Heart left ventricle (tissue), 16 donors: ENCODE results near the gene TEX261. TPM values are rescaled to one million over a fixed set of nuclear protein-coding genes. Genes with fewer than 3 reads are reported as not detected.

ENCODE experiments used
- ATAC-seq, 4 donors: fragments of 200-7000 bp; cut with Tn5 transposase; one replicate each; pipeline ENCODE4 v1.9.1; 2020 to 2022; ENCODE audit warnings: moderate library complexity in 4 of 4, mild to moderate bottlenecking in 3 of 4, moderate number of reproducible peaks in 1 of 4
- DNase-seq, 5 donors: peaks; one replicate each; pipeline ENCODE4 v3.0.0-alpha.2; 2020
- H3K27ac ChIP-seq, 12 donors: fragments of 200-600 bp; sonication (generic) in 4 of 12; one replicate each; pipeline versions ENCODE4 v1.5.0 to v1.8.0; 2016 to 2022; ENCODE audit warnings: mild to moderate bottlenecking in 2 of 12
- H3K27me3 ChIP-seq, 9 donors: fragments of 200-600 bp; sonication (generic) in 2 of 9; one replicate each; pipeline versions ENCODE4 v1.5.1 to v1.8.0; 2016 to 2022; ENCODE audit warnings: mild to moderate bottlenecking in 3 of 9
- H3K36me3 ChIP-seq, 9 donors: fragments of 200-600 bp; sonication (generic) in 2 of 9; one replicate each; pipeline versions ENCODE4 v1.5.0 to v1.8.0; 2018 to 2022; ENCODE audit warnings: mild to moderate bottlenecking in 2 of 9
- H3K4me1 ChIP-seq, 12 donors: fragments of 200-600 bp; sonication (generic) in 4 of 12; one replicate each; pipeline versions ENCODE4 v1.5.0 to v1.8.0; 2016 to 2022; ENCODE audit warnings: mild to moderate bottlenecking in 3 of 12
- H3K4me3 ChIP-seq, 12 donors: fragments of 200-600 bp; sonication (generic) in 4 of 12; one replicate each; pipeline versions ENCODE4 v1.5.0 to v1.8.0; 2017 to 2022; ENCODE audit warnings: mild to moderate bottlenecking in 9 of 12, moderate library complexity in 4 of 12
- H3K9me3 ChIP-seq, 12 donors: fragments of 200-600 bp; sonication (generic) in 4 of 12; one replicate each; pipeline versions ENCODE4 v1.5.0 to v1.8.0; 2016 to 2022; ENCODE audit warnings: mild to moderate bottlenecking in 1 of 12
- POLR2A ChIP-seq, 2 donors: fragments of 450-650 bp; IDR thresholded peaks; one replicate each; pipeline ENCODE4 v1.6.1; 2017; ENCODE audit warnings: antibody characterized with exemption in 2 of 2, mild to moderate bottlenecking in 2 of 2, moderate library complexity in 2 of 2
- WGBS, 4 donors: extraction: QIAGEN DNeasy Blood & Tissue Kit in 2 of 4; methylation state at CpG; one replicate each; pipeline versions ENCODE4 v1.1.5 to v1.1.7; 2013 to 2018; 5-methylcytosine and 5-hydroxymethylcytosine counted together
- intact Hi-C, 10 donors: fragments of 100-400 bp; cut with DNase I; formaldehyde crosslinking; loops; one replicate each; pipeline versions ENCODE4 v1.11.1 to v1.14.2; 2022
- polyA plus RNA-seq, 2 donors: library from polyadenylated mRNA; stranded (reverse); fragments of 200-250 nt; gene quantifications; one replicate each; pipeline ENCODE4 v1.2.3, GENCODE V29; 2013
- total RNA-seq, 9 donors: library from RNA; depleted of rRNA in 2 of 9; stranded (reverse); fragments of >200 nt in 2 of 9; fragmentation: NEBNext Ultra II Directional in 3 of 9; extraction: Animal tissue kit (Norgen Biotek cat#: 25700) in 3 of 9; gene quantifications; one replicate each; pipeline versions ENCODE4 v1.1.0 to v1.2.4, GENCODE V29; 2016 to 2023
- TF ChIP-seq, protein P1 (sequence below), 12 donors: fragments of 200-600 bp; sonication (generic) in 4 of 12; IDR thresholded peaks; one replicate each; pipeline versions ENCODE4 v1.5.0 to v1.8.0; 2018 to 2022; ENCODE audit warnings: antibody characterized with exemption in 12 of 12, mild to moderate bottlenecking in 5 of 12
- donor health status: ischemic (EF 13 %, LVEDD 7.1; RV severe dilation, severe dysfunction).
- donor health status: healthy with polysubstance abuse.
- donor health status: DM: no; HTN: yes; CAD: no.
- donor health status: DM: no; HTN: no; CAD: no.
- donor health status: ischemic (EF 25% LVEDD 6.9; RV normal size, moderate dysfunction).
- donor health status: ischemic (EF 25% LVEDD 5.7; RV mildly dilated, moderate dysfunction).
- donor health status: healthy.
- donor health status: DM: yes; HTN: yes; CAD: no.
- donor health status: ischemic (EF 35%, LVEDD 5.7; RV mildly dilated, moderate dysfunction).
- donor health status: nonischemic (EF 11% LVEDD 7.7; RV severe dilation, severe dysfunction).
- donor health status: DM: yes; HTN: yes; CAD: no.
- donor health status: PGD.
- donor health status: ischemic (EF 29% LVEDD 5.4; RV normal size, mild dysfunction).
- donor health status: nonischemic (EF 23%, LVEDD 6.1; RV moderate dilation, normal function).

TEX261 gene
- total and polyA plus RNA-seq, 11 donors: 29.2 to 69.3 (median 50.4) TPM

DNA sequence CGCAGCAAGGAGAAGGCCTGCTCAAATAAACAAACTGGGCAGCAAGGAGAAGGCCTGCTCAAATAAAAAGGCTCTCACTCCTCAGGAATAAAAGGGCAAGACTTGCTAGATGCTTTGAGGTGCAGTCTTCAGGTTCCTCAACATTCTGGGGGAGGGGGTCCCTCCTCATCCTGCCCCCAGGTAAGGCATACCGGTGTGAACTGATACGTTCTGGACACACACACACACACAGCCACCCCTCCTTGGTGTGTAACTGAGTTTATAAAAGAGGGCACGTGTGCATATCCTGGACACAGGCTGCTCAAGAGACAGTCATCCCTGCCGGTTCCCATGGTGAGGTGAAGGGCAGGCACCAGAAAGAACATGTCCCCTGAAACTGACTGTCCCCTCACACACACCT is 4.5 kb downstream of the TEX261 start:
- Histone ChIP-seq H3K4me1 (peaks cover 5 to 52% (median 26%) of the 10 kb centered on the region in 12 donors), H3K27ac (no peak overlapping the region), H3K4me3 (no peak overlapping the region), H3K9me3 (no peaks in the 10 kb centered on the region), H3K27me3 (no peaks in the 10 kb centered on the region), H3K36me3 (peaks cover 2 to 76% (median 64%) of the 10 kb centered on the region in 9 donors)
- TF ChIP-seq POLR2A (IDR thresholded peaks at IDR 0.05): no peak
- TF ChIP-seq, protein P1, sequence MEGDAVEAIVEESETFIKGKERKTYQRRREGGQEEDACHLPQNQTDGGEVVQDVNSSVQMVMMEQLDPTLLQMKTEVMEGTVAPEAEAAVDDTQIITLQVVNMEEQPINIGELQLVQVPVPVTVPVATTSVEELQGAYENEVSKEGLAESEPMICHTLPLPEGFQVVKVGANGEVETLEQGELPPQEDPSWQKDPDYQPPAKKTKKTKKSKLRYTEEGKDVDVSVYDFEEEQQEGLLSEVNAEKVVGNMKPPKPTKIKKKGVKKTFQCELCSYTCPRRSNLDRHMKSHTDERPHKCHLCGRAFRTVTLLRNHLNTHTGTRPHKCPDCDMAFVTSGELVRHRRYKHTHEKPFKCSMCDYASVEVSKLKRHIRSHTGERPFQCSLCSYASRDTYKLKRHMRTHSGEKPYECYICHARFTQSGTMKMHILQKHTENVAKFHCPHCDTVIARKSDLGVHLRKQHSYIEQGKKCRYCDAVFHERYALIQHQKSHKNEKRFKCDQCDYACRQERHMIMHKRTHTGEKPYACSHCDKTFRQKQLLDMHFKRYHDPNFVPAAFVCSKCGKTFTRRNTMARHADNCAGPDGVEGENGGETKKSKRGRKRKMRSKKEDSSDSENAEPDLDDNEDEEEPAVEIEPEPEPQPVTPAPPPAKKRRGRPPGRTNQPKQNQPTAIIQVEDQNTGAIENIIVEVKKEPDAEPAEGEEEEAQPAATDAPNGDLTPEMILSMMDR (IDR thresholded peaks at IDR 0.05): no peak
- intact Hi-C loops: no loop called here
- DNase-seq (no peak), ATAC-seq (no peak)
- WGBS, 4 donors: 71 to 89% (median 75%) methylated on average over 5 of the region's 5 CpGs

DNA sequence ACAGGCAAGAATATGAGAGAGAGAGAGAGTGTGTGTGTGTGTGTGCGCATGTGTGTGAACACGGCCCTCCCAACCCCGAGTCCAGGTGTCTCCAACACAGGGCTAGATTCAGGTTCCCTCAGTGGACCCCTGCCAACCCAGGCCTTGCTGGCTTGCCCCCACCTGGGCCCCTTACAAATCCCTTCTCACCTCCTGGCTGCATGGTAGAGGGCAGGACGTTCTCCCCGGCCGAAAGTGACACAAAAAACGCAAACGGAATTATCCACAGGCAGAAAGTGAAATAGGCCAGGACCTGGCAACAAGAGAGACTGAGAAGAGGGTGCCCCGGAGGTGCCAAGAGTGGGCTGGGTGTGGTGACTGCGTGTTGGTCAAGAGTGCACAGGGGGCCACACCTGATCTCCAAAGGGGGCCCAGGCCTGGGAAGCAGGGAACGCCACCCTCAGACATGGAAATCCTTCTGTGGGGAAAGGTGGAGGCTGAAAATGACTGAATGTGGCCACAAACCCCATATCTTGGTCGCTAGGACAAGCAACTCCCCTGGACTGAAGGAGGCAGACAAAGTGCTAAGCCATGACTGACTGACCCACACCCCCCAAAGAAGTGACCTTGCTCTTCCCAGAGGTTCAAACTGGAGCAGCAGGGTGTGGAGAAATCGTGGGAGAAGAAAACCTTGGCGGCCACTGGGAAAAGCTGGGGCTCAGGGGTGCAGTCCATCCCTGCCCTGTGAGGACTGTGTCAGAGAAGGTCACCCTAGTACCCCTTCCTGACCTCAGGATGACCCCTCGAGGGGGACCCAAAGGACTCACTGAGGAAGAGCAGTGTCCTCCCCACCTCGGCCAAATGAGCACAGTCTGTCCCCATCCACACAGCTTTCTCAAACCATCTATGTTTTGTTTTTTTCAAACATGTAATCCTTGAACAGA is 5.7 kb downstream of the TEX261 start:
- intact Hi-C loops: no loop called here
- no peak for TF ChIP-seq POLR2A (IDR thresholded peaks at IDR 0.05)
- TF ChIP-seq, protein P1 (IDR thresholded peaks at IDR 0.05): no peak
- H3K9me3 ChIP-seq: no peaks in the 10 kb centered on the region
- no peak overlapping the region for H3K4me3 ChIP-seq
- H3K36me3 ChIP-seq: peaks cover 0 to 76% (median 64%) of the 10 kb centered on the region in 9 donors
- no peak overlapping the region for H3K27ac ChIP-seq
- H3K4me1 ChIP-seq: peaks cover 5 to 56% (median 31%) of the 10 kb centered on the region in 12 donors
- peak in 1 of 5 donors; percentile 13 for DNase-seq
- no peak for ATAC-seq
- 86 to 92% (median 89%) methylated on average over 16 of the region's 16 CpGs for WGBS, 4 donors
- H3K27me3 ChIP-seq: no peaks in the 10 kb centered on the region

DNA sequence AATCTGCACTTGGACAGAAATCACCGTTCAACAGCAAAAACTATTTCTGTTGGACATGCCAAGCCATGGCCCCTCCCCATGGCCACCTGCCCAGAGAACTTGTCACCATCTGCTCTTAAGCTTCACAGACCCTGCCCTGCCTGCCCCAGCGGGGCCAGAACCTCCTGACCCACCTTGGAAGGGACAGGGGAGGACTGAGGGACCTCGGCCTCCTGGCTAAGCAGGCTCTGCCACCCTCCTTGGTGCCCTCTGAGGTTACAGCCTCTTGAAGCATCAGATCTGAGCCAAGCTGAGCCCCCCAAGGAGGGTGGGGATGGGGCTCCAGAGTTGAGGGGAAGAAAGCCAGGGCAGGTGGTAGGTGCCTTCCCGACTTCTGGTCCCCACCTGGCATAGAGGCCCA is 6.5 kb downstream of the TEX261 start:
- no peak for ATAC-seq

DNA sequence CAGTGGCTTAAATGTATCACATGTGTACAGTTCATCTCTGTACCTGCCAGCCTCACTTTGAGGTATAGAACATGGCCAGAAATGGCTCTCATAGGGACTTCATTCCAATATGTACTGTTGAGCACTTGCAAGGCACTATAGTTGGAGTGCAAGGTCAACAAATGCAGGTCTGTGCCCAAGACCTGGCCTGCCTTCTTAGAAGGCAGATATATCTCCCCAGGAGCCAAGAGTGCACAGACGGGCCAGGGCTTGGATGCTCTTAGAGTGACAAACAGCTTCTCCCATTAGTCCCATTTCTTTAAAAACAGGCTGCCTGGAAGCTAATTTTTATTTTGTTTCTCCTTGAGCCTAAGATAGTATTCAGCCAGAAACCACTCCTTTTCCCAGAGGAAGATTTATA is 7.3 kb downstream of the TEX261 start:
- H3K36me3 ChIP-seq: peaks cover 0 to 73% (median 60%) of the 10 kb centered on the region in 9 donors
- peaks cover 0 to 42% (median 17%) of the 10 kb centered on the region in 12 donors for H3K4me1 ChIP-seq
- intact Hi-C loops: no loop called here
- DNase-seq: peak in 1 of 5 donors; percentile 4
- no peak overlapping the region for H3K4me3 ChIP-seq
- no peaks in the 10 kb centered on the region for H3K27me3 ChIP-seq
- no peak for TF ChIP-seq POLR2A (IDR thresholded peaks at IDR 0.05)
- TF ChIP-seq, protein P1 (IDR thresholded peaks at IDR 0.05): no peak
- ATAC-seq: no peak
- H3K9me3 ChIP-seq: no peaks in the 10 kb centered on the region
- peak overlapping the region in 3 of 12 donors; percentile 4 to 60 (median 34) for H3K27ac ChIP-seq
- WGBS, 4 donors: 65 to 78% (median 72%) methylated on average over 1 of the region's 1 CpG

More for the DNA sequence above, 6.5 kb downstream of the TEX261 start:
- Histone ChIP-seq H3K9me3 (no peaks in the 10 kb centered on the region), H3K36me3 (peaks cover 0 to 75% (median 64%) of the 10 kb centered on the region in 9 donors), H3K27me3 (no peaks in the 10 kb centered on the region), H3K4me3 (no peak overlapping the region), H3K27ac (peak overlapping the region in 6 of 12 donors; percentile 15 to 60 (median 58)), H3K4me1 (peaks cover 1 to 48% (median 23%) of the 10 kb centered on the region in 12 donors)
- intact Hi-C loops: no loop called here
- DNase-seq: peak in 2 of 5 donors; percentile 45 to 63
- TF ChIP-seq, protein P1 (IDR thresholded peaks at IDR 0.05): no peak
- TF ChIP-seq POLR2A (IDR thresholded peaks at IDR 0.05): no peak
- 46 to 53% (median 49%) methylated on average over 3 to 4 of the region's 4 CpGs for WGBS, 4 donors
